ENCODE measurements around the gene OSBPL2.

DNA sequence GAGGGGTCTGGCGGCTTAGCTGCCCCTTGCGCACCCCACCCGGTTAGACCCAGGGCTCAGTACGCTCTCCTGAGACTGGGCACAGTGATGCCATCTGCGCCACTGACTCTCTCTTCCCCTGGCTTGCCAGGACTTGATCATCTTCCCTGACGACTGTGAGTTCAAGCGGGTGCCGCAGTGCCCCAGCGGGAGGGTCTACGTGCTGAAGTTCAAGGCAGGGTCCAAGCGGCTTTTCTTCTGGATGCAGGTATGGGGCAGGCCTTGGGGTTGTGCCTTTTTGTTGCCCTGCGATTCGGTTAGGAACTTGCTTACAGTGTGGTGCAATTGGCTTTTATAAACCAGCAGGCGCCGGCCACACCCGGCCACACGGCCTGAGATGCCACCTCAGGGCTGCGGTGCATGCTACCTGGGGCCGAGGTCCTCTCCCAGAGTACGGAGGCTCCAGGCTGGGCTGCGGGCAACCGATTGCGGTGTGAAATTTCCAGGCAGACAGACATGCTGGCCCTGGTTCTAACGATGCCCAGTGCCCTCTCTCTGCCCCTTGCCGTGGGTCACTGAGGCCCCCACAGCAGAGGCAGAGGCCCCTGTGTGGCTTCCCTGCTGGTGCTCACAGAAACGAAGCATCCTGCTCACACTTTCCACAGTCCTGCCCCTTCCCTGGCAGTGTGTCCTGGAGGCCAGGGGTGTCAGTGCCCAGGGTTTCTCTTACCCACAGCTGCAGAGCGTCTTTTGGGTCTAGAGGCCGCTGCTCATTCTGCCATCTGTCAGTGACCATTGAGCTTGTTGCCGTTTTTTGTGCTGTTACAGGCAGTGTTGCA, 66.2 kb downstream of the OSBPL2 start:
- TF ChIP-seq, protein P1, sequence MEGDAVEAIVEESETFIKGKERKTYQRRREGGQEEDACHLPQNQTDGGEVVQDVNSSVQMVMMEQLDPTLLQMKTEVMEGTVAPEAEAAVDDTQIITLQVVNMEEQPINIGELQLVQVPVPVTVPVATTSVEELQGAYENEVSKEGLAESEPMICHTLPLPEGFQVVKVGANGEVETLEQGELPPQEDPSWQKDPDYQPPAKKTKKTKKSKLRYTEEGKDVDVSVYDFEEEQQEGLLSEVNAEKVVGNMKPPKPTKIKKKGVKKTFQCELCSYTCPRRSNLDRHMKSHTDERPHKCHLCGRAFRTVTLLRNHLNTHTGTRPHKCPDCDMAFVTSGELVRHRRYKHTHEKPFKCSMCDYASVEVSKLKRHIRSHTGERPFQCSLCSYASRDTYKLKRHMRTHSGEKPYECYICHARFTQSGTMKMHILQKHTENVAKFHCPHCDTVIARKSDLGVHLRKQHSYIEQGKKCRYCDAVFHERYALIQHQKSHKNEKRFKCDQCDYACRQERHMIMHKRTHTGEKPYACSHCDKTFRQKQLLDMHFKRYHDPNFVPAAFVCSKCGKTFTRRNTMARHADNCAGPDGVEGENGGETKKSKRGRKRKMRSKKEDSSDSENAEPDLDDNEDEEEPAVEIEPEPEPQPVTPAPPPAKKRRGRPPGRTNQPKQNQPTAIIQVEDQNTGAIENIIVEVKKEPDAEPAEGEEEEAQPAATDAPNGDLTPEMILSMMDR (IDR thresholded peaks at IDR 0.05) = no peak
- no peak for TF ChIP-seq POLR2A (IDR thresholded peaks at IDR 0.05)

Measured in vagina (tissue), 2 donors.